ENCODE measurements around the gene SNX33.

Gene SNX33

GRCh38 chr15:75656813-75657212, 9.1 kb downstream of the SNX33 start:
- TF ChIP-seq CTCF (IDR thresholded peaks at IDR 0.05; ENCODE audit: extremely low read depth, missing control alignments) = no peak
- no peak for DNase-seq (ENCODE audit: low spot score)

GRCh38 chr15:75659141-75659771, 11.5 kb downstream of the SNX33 start:
- TF ChIP-seq CTCF (IDR thresholded peaks at IDR 0.05; ENCODE audit: extremely low read depth, missing control alignments) = no peak
- DNase-seq (ENCODE audit: low spot score) = no peak

- no peak for TF ChIP-seq CTCF (IDR thresholded peaks at IDR 0.05; ENCODE audit: extremely low read depth, missing control alignments)
- no peak for DNase-seq (ENCODE audit: low spot score)
Observed at GRCh38 chr15:75659928-75660645, 12.4 kb downstream of the SNX33 start.

- DNase-seq (ENCODE audit: low spot score) = no peak
- no peak for TF ChIP-seq CTCF (IDR thresholded peaks at IDR 0.05; ENCODE audit: extremely low read depth, missing control alignments)
Observed at GRCh38 chr15:75661100-75661755, 13.5 kb downstream of the SNX33 start.

- TF ChIP-seq CTCF (IDR thresholded peaks at IDR 0.05; ENCODE audit: extremely low read depth, missing control alignments) = no peak
- DNase-seq (ENCODE audit: low spot score) = no peak
Observed at GRCh38 chr15:75661756-75662140, 14.0 kb downstream of the SNX33 start.

GRCh38 chr15:75662823-75663519, 15.3 kb downstream of the SNX33 start:
- no peak for DNase-seq (ENCODE audit: low spot score)
- no peak for TF ChIP-seq CTCF (IDR thresholded peaks at IDR 0.05; ENCODE audit: extremely low read depth, missing control alignments)

Measured in GM20000 (cell line).